Measurements from ENCODE around the gene SLC5A3.

DNA sequence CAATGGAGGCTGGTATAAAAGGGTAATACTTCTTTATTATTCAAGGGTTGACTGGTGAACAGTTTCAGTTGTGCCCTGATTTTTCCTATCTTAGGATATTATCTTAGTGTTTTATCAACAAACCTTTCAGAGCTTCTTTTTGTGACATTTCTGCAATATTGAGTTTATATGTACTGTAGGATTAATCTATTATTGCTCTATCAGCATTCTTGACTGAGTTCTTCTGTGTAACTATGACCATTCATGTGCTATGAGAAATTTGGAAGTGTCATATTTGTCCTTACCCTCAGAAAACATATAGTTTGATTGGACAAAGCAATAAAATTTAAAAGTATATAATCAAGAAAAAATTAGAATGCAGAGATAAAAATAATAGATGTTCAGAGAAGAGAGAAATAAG is 25.5 kb upstream of the SLC5A3 start:
- TF ChIP-seq SIX5 (IDR thresholded peaks at IDR 0.05; ENCODE audit: low read depth, low read length) (no peak), POLR2A (IDR thresholded peaks at IDR 0.05; ENCODE audit: control extremely low read depth in 1 of 2, low read depth in 2 of 2, low read length in 2 of 2) (no peak), ASH2L (IDR thresholded peaks at IDR 0.05; ENCODE audit: low read length) (no peak), GABPA (IDR thresholded peaks at IDR 0.05; ENCODE audit: borderline replicate concordance, insufficient read depth, low read length) (no peak), TEAD4 (IDR thresholded peaks at IDR 0.05; ENCODE audit: low read depth, low read length) (no peak), EP300 (IDR thresholded peaks at IDR 0.05; ENCODE audit: borderline replicate concordance in 1 of 2, low read depth in 2 of 2, low read length in 2 of 2) (no peak), POLR2AphosphoS5 (IDR thresholded peaks at IDR 0.05; ENCODE audit: low read depth, low read length) (no peak), CEBPB (IDR thresholded peaks at IDR 0.05; ENCODE audit: low read depth, low read length) (no peak), TAF1 (IDR thresholded peaks at IDR 0.05; ENCODE audit: low read depth, low read length) (no peak), TAF7 (optimal IDR thresholded peaks at IDR 0.05; ENCODE audit: borderline replicate concordance, low read depth, low read length) (no peak), MAFK (IDR thresholded peaks at IDR 0.05; ENCODE audit: low read depth, low read length) (no peak), JUND (IDR thresholded peaks at IDR 0.05; ENCODE audit: low read length) (no peak)
- TF ChIP-seq, protein P1, sequence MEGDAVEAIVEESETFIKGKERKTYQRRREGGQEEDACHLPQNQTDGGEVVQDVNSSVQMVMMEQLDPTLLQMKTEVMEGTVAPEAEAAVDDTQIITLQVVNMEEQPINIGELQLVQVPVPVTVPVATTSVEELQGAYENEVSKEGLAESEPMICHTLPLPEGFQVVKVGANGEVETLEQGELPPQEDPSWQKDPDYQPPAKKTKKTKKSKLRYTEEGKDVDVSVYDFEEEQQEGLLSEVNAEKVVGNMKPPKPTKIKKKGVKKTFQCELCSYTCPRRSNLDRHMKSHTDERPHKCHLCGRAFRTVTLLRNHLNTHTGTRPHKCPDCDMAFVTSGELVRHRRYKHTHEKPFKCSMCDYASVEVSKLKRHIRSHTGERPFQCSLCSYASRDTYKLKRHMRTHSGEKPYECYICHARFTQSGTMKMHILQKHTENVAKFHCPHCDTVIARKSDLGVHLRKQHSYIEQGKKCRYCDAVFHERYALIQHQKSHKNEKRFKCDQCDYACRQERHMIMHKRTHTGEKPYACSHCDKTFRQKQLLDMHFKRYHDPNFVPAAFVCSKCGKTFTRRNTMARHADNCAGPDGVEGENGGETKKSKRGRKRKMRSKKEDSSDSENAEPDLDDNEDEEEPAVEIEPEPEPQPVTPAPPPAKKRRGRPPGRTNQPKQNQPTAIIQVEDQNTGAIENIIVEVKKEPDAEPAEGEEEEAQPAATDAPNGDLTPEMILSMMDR (IDR thresholded peaks at IDR 0.05; ENCODE audit: control extremely low read depth in 1 of 3, insufficient read depth in 1 of 3, low read depth in 1 of 3, low read length in 3 of 3), result no peak
